DOHH2 (cell line): ENCODE measurements around the gene ARL4A.

Experiments used
- EZH2phosphoT487 ChIP-seq: fragments of 200-600 bp; sonication (generic); IDR thresholded peaks from 2 replicates; pipeline ENCODE4 v1.6.1; 2017; ENCODE audit warnings: borderline replicate concordance, mild to moderate bottlenecking, antibody characterized with exemption, low read length, moderate library complexity, mixed read lengths
- TF ChIP-seq, protein P1 (sequence below): fragments of 200-600 bp; sonication (generic); IDR thresholded peaks from one replicate; pipeline ENCODE4 v1.5.1; 2014; ENCODE audit warnings: antibody characterized with exemption, mild to moderate bottlenecking, low read depth, low read length; ENCODE audit not compliant: poor library complexity, severe bottlenecking

DNA sequence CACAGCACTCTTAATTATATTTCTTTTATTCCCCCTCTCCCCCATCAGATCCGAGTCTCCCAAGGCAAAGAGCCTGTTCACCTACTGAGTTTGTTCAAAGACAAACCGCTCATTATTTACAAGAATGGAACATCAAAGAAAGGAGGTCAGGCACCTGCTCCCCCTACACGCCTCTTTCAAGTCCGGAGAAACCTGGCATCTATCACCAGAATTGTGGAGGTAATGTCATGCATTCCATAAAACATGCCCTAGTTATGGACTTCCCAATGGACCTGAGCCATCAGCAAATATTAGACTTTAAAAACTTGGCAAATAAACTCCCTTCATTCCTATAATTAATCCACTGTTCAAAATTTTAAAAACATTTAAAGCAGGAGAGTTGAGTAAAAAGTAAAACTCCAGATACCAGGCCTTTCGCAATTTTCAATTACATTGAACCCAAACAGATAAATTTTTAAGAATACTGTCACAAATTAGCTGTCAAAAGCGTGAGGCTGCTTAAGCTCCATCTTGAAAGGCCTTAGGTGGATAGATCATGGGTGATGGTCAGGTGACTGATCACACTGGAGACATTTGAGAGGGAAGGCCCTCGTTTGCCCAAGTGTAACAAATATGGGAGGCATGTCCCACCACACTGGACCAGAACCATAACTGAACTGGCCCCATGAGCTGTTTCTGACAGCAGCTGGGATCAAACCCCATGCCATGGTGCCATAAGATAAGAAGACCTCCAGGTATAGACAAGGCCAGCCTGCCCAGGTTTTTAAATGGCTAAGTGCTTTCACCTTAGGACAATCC is 46.9 kb upstream of the ARL4A start:
- TF ChIP-seq, protein P1, sequence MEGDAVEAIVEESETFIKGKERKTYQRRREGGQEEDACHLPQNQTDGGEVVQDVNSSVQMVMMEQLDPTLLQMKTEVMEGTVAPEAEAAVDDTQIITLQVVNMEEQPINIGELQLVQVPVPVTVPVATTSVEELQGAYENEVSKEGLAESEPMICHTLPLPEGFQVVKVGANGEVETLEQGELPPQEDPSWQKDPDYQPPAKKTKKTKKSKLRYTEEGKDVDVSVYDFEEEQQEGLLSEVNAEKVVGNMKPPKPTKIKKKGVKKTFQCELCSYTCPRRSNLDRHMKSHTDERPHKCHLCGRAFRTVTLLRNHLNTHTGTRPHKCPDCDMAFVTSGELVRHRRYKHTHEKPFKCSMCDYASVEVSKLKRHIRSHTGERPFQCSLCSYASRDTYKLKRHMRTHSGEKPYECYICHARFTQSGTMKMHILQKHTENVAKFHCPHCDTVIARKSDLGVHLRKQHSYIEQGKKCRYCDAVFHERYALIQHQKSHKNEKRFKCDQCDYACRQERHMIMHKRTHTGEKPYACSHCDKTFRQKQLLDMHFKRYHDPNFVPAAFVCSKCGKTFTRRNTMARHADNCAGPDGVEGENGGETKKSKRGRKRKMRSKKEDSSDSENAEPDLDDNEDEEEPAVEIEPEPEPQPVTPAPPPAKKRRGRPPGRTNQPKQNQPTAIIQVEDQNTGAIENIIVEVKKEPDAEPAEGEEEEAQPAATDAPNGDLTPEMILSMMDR: no peak
- no peak for TF ChIP-seq EZH2phosphoT487
